ENCODE data around the gene ZNF205. TPM values are rescaled to one million over a fixed set of nuclear protein-coding genes. Genes with fewer than 3 reads are reported as not detected.

Gene ZNF205
- total and polyA plus RNA-seq, 2 of the 8 experiments (the other 6 are each of a cell fraction or from before 2014, with no cell fraction given) = 19.1 to 19.9 TPM

DNA sequence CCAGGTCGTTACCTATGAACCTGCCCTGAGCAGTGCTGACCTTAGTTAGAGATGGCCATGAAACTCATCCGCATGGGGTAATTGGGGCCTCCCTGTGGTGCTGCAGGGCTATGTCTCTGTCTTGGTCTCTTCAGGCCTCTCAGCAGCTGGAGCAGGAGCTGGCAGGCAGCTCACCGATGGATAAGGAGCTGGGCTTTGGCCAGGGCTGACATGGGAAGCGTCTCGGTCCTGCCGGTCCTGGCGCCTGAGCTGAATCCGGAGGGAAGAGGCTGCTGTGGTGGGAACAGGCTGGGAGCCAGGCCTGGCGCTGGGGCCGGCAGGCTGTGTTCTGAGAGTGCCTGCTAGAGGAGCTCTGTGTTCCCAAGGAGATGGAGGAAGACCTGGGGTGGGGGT, 36.9 kb upstream of the ZNF205 start:
- H3K79me1 ChIP-seq (ENCODE audit: low read depth, low read length) = no peaks in the 10 kb centered on the region
- H3K56ac ChIP-seq (replicated peaks; ENCODE audit: insufficient read length, low read depth, low read length) = no peak overlapping the region
- no peak overlapping the region for H4K91ac ChIP-seq (replicated peaks; ENCODE audit: insufficient read length, low read length)
- ChIA-PET POLR2A (ENCODE audit: partially characterized antibody) (interaction anchor here (0.6 to 6.6 kb wide), 13 partner anchors 9 to 69 kb away, joined by 3 to 86 read pairs (median 5); partner anchors contain the start of genes IL32 and ZSCAN10), CTCF (ENCODE audit: partially characterized antibody) (interaction anchor here (0.6 to 4.4 kb wide), 14 partner anchors 9 to 425 kb away, joined by 3 to 22 read pairs (median 5); partner anchors contain the start of genes CLUAP1 and ZSCAN10)
- DNase-seq (ENCODE audit: low read depth in 1 of 2, low spot score in 2 of 2) (no peak), FAIRE-seq (no peak)
- H2BK15ac ChIP-seq (ENCODE audit: low read length) = no peak overlapping the region
- no peaks in the 10 kb centered on the region for H3K23me2 ChIP-seq (ENCODE audit: low read depth, low read length)
- H2BK20ac ChIP-seq (ENCODE audit: low read length) = no peak overlapping the region
- no peak overlapping the region for H2AFZ ChIP-seq (ENCODE audit: low read length)
- H3K23ac ChIP-seq (ENCODE audit: insufficient read length) = no peak overlapping the region
- H3K18ac ChIP-seq (ENCODE audit: extremely low read depth, low read length) = no peak overlapping the region
- H4K20me1 ChIP-seq (replicated peaks in 1 of 2; ENCODE audit: control insufficient read depth in 1 of 2, insufficient read depth in 2 of 2, low read length in 2 of 2) = peaks cover 0 to 4% of the 10 kb centered on the region in 2 experiments
- no peak overlapping the region for H2AK5ac ChIP-seq (ENCODE audit: low read depth, low read length)
- H3K27ac ChIP-seq (ENCODE audit: low read depth, low read length) = no peak overlapping the region
- H3K4ac ChIP-seq (replicated peaks; ENCODE audit: insufficient read length, low read depth, low read length) = no peak overlapping the region
- no peaks in the 10 kb centered on the region; a peak in 1 of 7 replicates for H3K27me3 ChIP-seq (replicated peaks in 1 of 4; ENCODE audit: control insufficient read depth in 3 of 4, extremely low read depth in 1 of 4, insufficient read depth in 3 of 4, low read length in 3 of 4)
- no peak overlapping the region; a peak in 1 of 4 replicates for H3K4me2 ChIP-seq (ENCODE audit: insufficient read depth in 1 of 2, low read depth in 2 of 2, low read length in 2 of 2)
- no peaks in the 10 kb centered on the region; a peak in 2 of 7 replicates for H3K4me1 ChIP-seq (replicated peaks in 1 of 4; ENCODE audit: control insufficient read depth in 3 of 4, insufficient read depth in 4 of 4, low read length in 3 of 4)
- H3K9me3 ChIP-seq (ENCODE audit: insufficient read depth in 2 of 2, low read depth in 1 of 2, low read length in 1 of 2) = no peaks in the 10 kb centered on the region
- H4K8ac ChIP-seq (ENCODE audit: extremely low read depth, insufficient read depth, low read length) = no peak overlapping the region
- H3K9ac ChIP-seq (replicated peaks in 1 of 4; ENCODE audit: extremely low read depth in 1 of 4, low read depth in 3 of 4, low read length in 3 of 4) = no peak overlapping the region
- H3K4me3 ChIP-seq (ENCODE audit: extremely low read depth in 1 of 4, insufficient read depth in 2 of 4, low read depth in 3 of 4, low read length in 4 of 4) = no peak overlapping the region
- no peak overlapping the region for H2BK120ac ChIP-seq (replicated peaks; ENCODE audit: low read depth, low read length)
- no peak overlapping the region for H3K14ac ChIP-seq (ENCODE audit: insufficient read length)
- no peaks in the 10 kb centered on the region for H3K79me2 ChIP-seq (ENCODE audit: control insufficient read depth in 1 of 2, insufficient read depth in 2 of 2, low read length in 2 of 2)
- no peak overlapping the region for H2BK5ac ChIP-seq (ENCODE audit: low read depth, low read length)
- 77% methylated on average over 10 of the region's 10 CpGs; no CpG with 5 or more reads in 1 of the 2 experiments for WGBS, 2 experiments (ENCODE audit: extremely low coverage in 1 of 2, insufficient coverage in 1 of 2, insufficient read length in 1 of 2, insufficient replicate concordance in 2 of 2, low coverage in 1 of 2, low lambda C conversion rate in 2 of 2, missing lambda C conversion rate in 1 of 2)
- no peak overlapping the region for H2BK12ac ChIP-seq (ENCODE audit: low read depth, low read length)
- H3K36me3 ChIP-seq (ENCODE audit: control insufficient read depth in 2 of 4, insufficient read depth in 4 of 4, low read length in 3 of 4) = no peaks in the 10 kb centered on the region
- H4K5ac ChIP-seq (ENCODE audit: insufficient read length, low read depth, low read length) = no peak overlapping the region
- no peak for TF ChIP-seq SP2 (IDR thresholded peaks at IDR 0.05; ENCODE audit: low read length)
- TF ChIP-seq, protein P1, sequence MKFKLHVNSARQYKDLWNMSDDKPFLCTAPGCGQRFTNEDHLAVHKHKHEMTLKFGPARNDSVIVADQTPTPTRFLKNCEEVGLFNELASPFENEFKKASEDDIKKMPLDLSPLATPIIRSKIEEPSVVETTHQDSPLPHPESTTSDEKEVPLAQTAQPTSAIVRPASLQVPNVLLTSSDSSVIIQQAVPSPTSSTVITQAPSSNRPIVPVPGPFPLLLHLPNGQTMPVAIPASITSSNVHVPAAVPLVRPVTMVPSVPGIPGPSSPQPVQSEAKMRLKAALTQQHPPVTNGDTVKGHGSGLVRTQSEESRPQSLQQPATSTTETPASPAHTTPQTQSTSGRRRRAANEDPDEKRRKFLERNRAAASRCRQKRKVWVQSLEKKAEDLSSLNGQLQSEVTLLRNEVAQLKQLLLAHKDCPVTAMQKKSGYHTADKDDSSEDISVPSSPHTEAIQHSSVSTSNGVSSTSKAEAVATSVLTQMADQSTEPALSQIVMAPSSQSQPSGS (IDR thresholded peaks at IDR 0.05; ENCODE audit: low read length) = no peak
- TF ChIP-seq, protein P2, sequence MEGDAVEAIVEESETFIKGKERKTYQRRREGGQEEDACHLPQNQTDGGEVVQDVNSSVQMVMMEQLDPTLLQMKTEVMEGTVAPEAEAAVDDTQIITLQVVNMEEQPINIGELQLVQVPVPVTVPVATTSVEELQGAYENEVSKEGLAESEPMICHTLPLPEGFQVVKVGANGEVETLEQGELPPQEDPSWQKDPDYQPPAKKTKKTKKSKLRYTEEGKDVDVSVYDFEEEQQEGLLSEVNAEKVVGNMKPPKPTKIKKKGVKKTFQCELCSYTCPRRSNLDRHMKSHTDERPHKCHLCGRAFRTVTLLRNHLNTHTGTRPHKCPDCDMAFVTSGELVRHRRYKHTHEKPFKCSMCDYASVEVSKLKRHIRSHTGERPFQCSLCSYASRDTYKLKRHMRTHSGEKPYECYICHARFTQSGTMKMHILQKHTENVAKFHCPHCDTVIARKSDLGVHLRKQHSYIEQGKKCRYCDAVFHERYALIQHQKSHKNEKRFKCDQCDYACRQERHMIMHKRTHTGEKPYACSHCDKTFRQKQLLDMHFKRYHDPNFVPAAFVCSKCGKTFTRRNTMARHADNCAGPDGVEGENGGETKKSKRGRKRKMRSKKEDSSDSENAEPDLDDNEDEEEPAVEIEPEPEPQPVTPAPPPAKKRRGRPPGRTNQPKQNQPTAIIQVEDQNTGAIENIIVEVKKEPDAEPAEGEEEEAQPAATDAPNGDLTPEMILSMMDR (IDR thresholded peaks at IDR 0.05; ENCODE audit: control extremely low read depth in 1 of 3, insufficient read depth in 1 of 3, low read depth in 1 of 3, low read length in 3 of 3) = no peak
- TF ChIP-seq JUND (IDR thresholded peaks at IDR 0.05; ENCODE audit: low read length) = no peak
- no peak for TF ChIP-seq CBX8 (IDR thresholded peaks at IDR 0.05; ENCODE audit: borderline replicate concordance, low read depth, low read length)
- TF ChIP-seq CBX5 (IDR thresholded peaks at IDR 0.05; ENCODE audit: low read depth, low read length) = no peak
- TF ChIP-seq POLR2AphosphoS5 (IDR thresholded peaks at IDR 0.05; ENCODE audit: low read depth, low read length) = no peak
- no peak for TF ChIP-seq NRF1 (IDR thresholded peaks at IDR 0.05; ENCODE audit: low read depth, low read length)
- no peak for TF ChIP-seq CHD2 (IDR thresholded peaks at IDR 0.05; ENCODE audit: low read length)
- no peak for TF ChIP-seq RXRA (IDR thresholded peaks at IDR 0.05; ENCODE audit: insufficient read depth, low read depth, low read length)

Data from H1 (cell line).